GM10248 (cell line): ENCODE measurements around the gene TMEM63A.

Experiments
- CTCF ChIA-PET: fragments of 300-600 bp; sonication (Branson Sonifier 250); formaldehyde crosslinking; extraction: SDS; loops from one replicate; lab custom pipeline; 2021; ENCODE audit warnings: antibody characterized with exemption; lab: Yijun Ruan, JAX
- POLR2A ChIA-PET: fragments of 350-650 bp; sonication (Branson Sonifier 250); formaldehyde crosslinking; extraction: SDS; loops from one replicate; lab custom pipeline; 2020; ENCODE audit warnings: antibody characterized with exemption; lab: Yijun Ruan, JAX
- DNase-seq: peaks from one replicate; pipeline ENCODE4 v3.0.0; 2012; ENCODE audit errors: extremely low spot score
- CTCF ChIP-seq: IDR thresholded peaks from 2 replicates; pipeline ENCODE4 v1.5.1; 2012; ENCODE audit warnings: mild to moderate bottlenecking, low read depth; ENCODE audit errors: extremely low read depth, missing control alignments, control extremely low read depth

TMEM63A gene

DNA sequence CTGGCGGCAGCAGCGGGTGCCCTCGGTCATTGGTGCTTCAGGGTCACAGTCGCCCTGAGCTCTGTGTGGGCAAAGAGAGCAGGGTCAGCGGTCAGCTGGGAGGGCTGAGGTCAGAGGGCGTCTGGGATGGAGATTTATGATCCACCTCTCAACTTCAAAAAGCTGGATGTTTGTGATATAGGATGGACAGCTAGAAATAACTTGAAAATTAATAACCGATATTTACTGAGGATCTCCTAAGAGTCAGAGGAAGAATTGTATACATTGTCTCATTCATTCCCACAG, 4.8 kb upstream of the TMEM63A start:
- DNase-seq, result no peak
- POLR2A ChIA-PET, result no interaction called here
- CTCF ChIA-PET, result no interaction called here
- no peak for TF ChIP-seq CTCF

DNA sequence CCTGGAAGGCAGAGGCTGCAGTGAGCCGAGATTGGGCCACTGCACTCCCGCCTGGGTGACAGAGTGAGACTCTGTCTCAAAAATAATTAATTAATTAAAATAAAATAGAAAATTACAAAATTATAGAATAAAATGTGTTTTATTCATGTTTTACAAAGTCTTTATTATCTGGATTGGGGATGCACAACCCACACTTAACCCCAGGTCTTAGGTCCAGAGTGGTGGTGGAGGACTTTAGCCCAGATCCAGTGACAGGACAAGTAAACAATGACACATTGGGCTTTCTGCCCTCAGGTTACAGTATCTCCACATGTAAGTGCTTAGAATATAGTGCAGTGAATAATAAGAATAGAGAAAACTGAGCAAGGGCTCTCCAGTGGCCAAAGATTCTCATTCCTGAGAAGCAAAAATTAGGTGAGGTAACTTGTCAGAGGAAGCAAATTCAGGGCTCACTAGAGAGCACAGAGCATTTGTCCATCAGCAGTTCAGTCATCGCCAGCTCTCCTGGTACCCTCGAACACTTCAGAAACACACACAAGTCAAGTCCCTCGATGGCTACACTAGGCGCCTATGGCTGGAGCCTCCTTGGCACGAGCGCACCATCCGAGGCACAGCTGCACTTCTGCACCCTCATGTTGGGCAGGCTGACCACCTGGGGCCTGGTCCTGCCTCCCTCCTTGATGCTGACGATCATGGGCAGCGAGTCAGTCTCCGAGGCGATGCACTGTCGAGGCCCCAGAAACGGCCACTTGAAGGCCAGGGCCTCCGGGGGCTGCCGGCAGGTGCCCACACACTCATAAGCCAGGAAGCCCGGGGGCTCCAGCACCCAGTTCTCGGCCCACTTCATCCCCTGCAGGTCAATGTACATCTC, 4.2 kb upstream of the TMEM63A start:
- no peak for TF ChIP-seq CTCF
- DNase-seq, result no peak
- POLR2A ChIA-PET, result no interaction called here
- CTCF ChIA-PET, result no interaction called here

GRCh38 chr1:225885336-225885735, 3.2 kb upstream of the TMEM63A start:
- CTCF ChIA-PET, result interaction anchor here (1.3 to 3.9 kb wide), 3 partner anchors 13 to 107 kb away, joined by 4 to 25 read pairs (median 4); partner anchors contain the start of gene SRP9
- no peak for TF ChIP-seq CTCF
- no peak for DNase-seq
- POLR2A ChIA-PET, result no interaction called here

DNA sequence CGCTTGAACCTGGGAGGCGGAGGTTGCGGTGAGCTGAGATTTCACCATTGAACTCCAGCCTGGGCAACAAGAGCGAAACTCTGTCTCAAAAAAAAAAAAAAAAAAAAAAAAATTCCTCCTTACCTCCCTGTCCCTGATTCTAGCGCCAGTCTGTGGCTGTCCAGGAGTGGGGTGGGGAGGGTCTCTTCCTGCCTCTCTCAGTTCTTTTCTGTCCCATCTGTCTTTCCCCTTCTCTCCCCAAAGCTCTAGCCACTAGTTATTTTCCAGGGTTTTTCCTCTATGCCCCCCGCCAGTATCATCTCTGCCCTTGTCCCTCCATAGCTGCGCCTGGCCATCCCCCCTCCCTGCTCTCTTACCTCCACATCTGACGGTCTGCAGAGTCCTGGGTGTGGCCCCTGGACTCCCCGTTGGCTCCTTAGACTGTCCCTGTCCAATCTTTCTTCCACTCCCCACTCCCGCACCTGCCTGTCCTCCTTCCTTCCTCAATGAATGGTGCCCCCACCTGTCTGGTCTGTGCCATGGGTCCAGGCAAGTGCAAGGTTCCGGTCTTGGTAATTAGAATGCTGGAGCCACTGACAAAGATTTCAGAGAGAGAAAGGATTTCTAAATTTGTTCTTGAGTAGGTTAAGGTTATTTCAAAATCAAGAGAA, 1.6 kb upstream of the TMEM63A start:
- POLR2A ChIA-PET, result interaction anchor here (0.7 kb wide), 1 partner anchor 40 kb away, joined by 5 read pairs; the partner anchor contains the start of gene PYCR2
- DNase-seq, result no peak
- no peak for TF ChIP-seq CTCF
- CTCF ChIA-PET, result interaction anchor here (1.2 to 4.6 kb wide), 8 partner anchors 8 to 409 kb away, joined by 3 to 34 read pairs (median 6); partner anchors contain the start of gene EPHX1

- DNase-seq, result peak; percentile 60
- CTCF ChIA-PET, result interaction anchor here (0.8 to 4.6 kb wide), 23 partner anchors 8 to 408 kb away, joined by 3 to 34 read pairs (median 4); partner anchors contain the start of genes EPHX1 and SRP9
- POLR2A ChIA-PET, result interaction anchor here (0.7 to 1.0 kb wide), 2 partner anchors 41 to 180 kb away, joined by 3 to 5 read pairs; partner anchors contain the start of genes H3-3A and PYCR2
- no peak for TF ChIP-seq CTCF
Observed at GRCh38 chr1:225882694-225883615, 775 bp upstream of the TMEM63A start.
